GM12874 (cell line): ENCODE data around the gene TMEM178B.

Experiments used
- CTCF ChIP-seq: IDR thresholded peaks from 2 replicates; pipeline ENCODE4 v1.5.1; 2011; ENCODE audit warnings: low read depth, mild to moderate bottlenecking, control low read depth, low read length, moderate library complexity; ENCODE audit not compliant: insufficient read depth

The TMEM178B gene

GRCh38 chr7:141142058-141142457, 68.2 kb downstream of the TMEM178B start:
- no peak for TF ChIP-seq CTCF

GRCh38 chr7:141144921-141145629, 71.2 kb downstream of the TMEM178B start:
- no peak for TF ChIP-seq CTCF

- TF ChIP-seq CTCF = no peak
These were observed 71.7 kb downstream of the TMEM178B start for GRCh38 chr7:141145630-141145982.

GRCh38 chr7:141147482-141147881, 73.6 kb downstream of the TMEM178B start:
- no peak for TF ChIP-seq CTCF

GRCh38 chr7:141150465-141150864, 76.6 kb downstream of the TMEM178B start:
- no peak for TF ChIP-seq CTCF

GRCh38 chr7:141151746-141152145, 77.9 kb downstream of the TMEM178B start:
- no peak for TF ChIP-seq CTCF

- TF ChIP-seq CTCF = no peak
These were observed 79.4 kb downstream of the TMEM178B start for GRCh38 chr7:141153231-141153630.
